Ascending aorta (tissue), 2 donors: Measurements from ENCODE around the gene PET117. TPM values are rescaled to one million over a fixed set of nuclear protein-coding genes. Genes with fewer than 3 reads are reported as not detected.

Experiments used
- DNase-seq, 2 donors: peaks; one replicate each; pipeline ENCODE4 v3.0.0-alpha.2; 2019; ENCODE audit warnings: low spot score in 2 of 2
- H3K27ac ChIP-seq, 2 donors: fragments of 200-600 bp; sonication (generic); one replicate each; pipeline ENCODE4 v1.5.1; 2016 to 2017; ENCODE audit warnings: mild to moderate bottlenecking in 1 of 2
- H3K27me3 ChIP-seq: fragments of 200-600 bp; sonication (generic); one replicate; pipeline ENCODE4 v1.5.1; 2017
- H3K36me3 ChIP-seq, 2 donors: fragments of 200-600 bp; sonication (generic); one replicate each; pipeline ENCODE4 v1.5.1; 2016
- H3K4me1 ChIP-seq, 2 donors: fragments of 200-600 bp; sonication (generic); one replicate each; pipeline ENCODE4 v1.5.1; 2016 to 2017; ENCODE audit warnings: mild to moderate bottlenecking in 1 of 2
- H3K4me3 ChIP-seq, 2 donors: fragments of 200-600 bp; sonication (generic); one replicate each; pipeline ENCODE4 v1.5.1; 2016 to 2017; ENCODE audit warnings: mild to moderate bottlenecking in 1 of 2
- H3K9me3 ChIP-seq, 2 donors: fragments of 200-600 bp; sonication (generic); one replicate each; pipeline ENCODE4 v1.5.1; 2016
- intact Hi-C: fragments of 100-400 bp; cut with DNase I; formaldehyde crosslinking; loops from one replicate; pipeline ENCODE4 v1.15.1; 2023
- total RNA-seq: library from RNA; depleted of rRNA; stranded (reverse); fragments of >200 nt; gene quantifications from one replicate; pipeline ENCODE4 v1.1.0, GENCODE V29; 2016
- TF ChIP-seq, protein P1 (sequence below), 3 experiments: fragments of 200-600 bp in 2 of 3; fragments of 450-650 bp in 1 of 3; sonication (generic) in 2 of 3; IDR thresholded peaks; one replicate each; pipeline ENCODE4 v1.5.1; 2016 to 2019; ENCODE audit warnings: antibody characterized with exemption in 3 of 3, mild to moderate bottlenecking in 1 of 3, moderate library complexity in 1 of 3

The PET117 gene
- total RNA-seq, 1 donor from 2014 or later = 37.1 TPM

DNA sequence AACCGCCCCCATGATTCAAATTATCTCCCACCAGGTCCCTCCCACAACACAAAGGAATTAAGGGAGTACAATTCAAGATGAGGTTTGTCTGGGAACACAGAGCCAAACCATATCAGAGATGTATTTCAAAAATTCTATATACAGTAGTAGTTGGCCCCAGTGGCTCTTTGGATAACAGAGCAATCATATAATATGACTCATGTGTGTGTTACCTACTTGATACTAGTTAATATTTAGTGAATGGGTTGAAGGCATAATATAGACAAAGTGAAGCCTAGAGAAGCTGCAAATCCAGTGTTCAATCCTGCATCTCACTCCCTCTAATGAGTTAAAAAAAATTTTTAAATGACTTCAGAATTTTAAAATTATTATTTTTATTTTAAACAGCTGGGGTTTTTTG lies 43.2 kb downstream of the PET117 start:
- intact Hi-C loops = no loop called here
- Histone ChIP-seq H3K27ac (no peak overlapping the region), H3K9me3 (peaks cover 0 to 7% of the 10 kb centered on the region in 2 donors), H3K27me3 (no peaks in the 10 kb centered on the region), H3K4me1 (no peaks in the 10 kb centered on the region), H3K36me3 (peaks cover 25 to 59% of the 10 kb centered on the region in 2 donors), H3K4me3 (no peak overlapping the region)
- TF ChIP-seq, protein P1, sequence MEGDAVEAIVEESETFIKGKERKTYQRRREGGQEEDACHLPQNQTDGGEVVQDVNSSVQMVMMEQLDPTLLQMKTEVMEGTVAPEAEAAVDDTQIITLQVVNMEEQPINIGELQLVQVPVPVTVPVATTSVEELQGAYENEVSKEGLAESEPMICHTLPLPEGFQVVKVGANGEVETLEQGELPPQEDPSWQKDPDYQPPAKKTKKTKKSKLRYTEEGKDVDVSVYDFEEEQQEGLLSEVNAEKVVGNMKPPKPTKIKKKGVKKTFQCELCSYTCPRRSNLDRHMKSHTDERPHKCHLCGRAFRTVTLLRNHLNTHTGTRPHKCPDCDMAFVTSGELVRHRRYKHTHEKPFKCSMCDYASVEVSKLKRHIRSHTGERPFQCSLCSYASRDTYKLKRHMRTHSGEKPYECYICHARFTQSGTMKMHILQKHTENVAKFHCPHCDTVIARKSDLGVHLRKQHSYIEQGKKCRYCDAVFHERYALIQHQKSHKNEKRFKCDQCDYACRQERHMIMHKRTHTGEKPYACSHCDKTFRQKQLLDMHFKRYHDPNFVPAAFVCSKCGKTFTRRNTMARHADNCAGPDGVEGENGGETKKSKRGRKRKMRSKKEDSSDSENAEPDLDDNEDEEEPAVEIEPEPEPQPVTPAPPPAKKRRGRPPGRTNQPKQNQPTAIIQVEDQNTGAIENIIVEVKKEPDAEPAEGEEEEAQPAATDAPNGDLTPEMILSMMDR (IDR thresholded peaks at IDR 0.05) = no peak
- no peak for DNase-seq

DNA sequence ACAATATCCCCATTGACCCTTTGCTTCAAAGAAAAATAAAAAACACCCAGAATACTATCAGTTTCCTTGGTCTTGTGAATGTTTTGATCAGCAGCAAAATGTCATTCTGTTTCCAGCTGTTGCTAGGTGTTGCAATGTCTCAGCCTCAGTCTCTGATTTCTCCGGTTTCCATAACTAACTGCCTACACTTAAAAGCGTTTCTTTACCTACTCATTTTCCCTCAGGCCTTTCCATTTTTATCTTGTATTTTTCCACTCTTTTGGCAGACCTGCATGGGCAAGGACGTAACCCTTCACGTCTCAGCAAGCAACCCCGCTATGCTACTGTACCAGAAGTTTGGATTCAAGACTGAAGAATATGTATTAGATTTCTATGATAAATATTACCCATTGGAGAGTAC lies 49.4 kb downstream of the PET117 start:
- Histone ChIP-seq H3K27me3 (no peaks in the 10 kb centered on the region), H3K9me3 (no peaks in the 10 kb centered on the region), H3K4me3 (no peak overlapping the region), H3K36me3 (peaks cover 41 to 78% of the 10 kb centered on the region in 2 donors), H3K27ac (no peak overlapping the region), H3K4me1 (no peaks in the 10 kb centered on the region)
- intact Hi-C loops = no loop called here
- TF ChIP-seq, protein P1 (IDR thresholded peaks at IDR 0.05) = no peak
- no peak for DNase-seq

DNA sequence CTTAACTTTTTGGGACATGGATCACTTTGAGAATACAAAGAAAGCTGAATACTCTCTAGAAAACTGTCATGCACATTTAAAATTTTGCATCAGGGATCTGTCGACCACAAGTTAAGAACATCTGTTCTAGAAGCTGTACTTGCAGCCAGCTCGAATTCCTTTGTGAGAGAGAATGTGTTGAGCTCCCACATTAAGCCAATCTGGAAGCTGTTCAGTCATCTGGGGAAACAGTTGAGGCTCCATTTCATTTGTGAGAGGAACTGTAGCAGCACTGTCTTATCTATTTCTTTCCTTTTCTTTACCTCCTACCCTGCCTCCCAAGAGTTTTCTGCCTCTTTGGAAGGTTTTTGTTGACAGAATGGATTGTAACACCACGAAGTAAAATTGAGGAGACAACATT lies 50.8 kb downstream of the PET117 start:
- Histone ChIP-seq H3K4me1 (no peaks in the 10 kb centered on the region), H3K36me3 (peaks cover 32 to 64% of the 10 kb centered on the region in 2 donors), H3K27ac (no peak overlapping the region), H3K27me3 (no peaks in the 10 kb centered on the region), H3K9me3 (no peaks in the 10 kb centered on the region), H3K4me3 (no peak overlapping the region)
- intact Hi-C loops = no loop called here
- DNase-seq = no peak
- TF ChIP-seq, protein P1 (IDR thresholded peaks at IDR 0.05) = no peak

DNA sequence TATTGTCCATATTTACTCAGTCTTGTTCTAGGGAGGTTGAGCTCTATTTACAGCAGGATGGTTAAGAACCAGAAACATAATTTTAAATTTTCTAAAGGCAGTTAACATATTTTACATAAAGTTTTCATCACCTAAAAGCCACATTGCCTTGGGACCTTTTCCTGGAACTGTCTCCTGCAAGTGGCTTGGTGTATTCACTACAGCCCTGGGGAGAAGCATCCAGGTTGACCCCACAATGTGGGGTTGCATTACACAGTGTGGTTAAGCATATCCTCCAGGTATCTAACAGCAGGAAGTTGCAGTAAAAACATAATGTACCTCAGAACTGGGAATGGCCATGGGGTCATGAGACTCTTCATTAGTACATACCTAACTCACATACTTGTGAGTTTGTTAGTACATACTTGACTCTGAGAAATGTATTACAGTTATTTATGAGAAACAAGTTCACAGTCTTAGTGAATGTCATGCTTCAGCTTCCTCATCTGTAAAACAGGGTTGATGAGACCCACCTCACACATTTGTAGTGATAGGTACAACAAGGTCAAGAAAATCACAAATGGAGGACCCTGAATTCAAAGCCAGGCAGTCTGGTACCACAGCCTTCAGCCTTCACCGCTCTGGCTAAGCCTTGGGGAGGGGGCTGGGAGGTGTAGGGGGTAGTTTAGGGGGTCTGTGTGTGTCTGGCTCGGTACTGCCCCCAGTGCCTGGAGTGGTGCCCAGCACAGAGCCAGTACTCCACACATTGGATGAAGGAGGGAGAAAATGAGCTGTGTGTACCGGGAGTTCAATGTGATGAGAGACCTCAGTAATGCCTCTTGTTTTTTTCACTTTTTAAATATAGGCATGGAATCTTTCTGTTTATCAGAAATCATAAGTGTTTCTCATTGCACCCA lies 52.9 kb downstream of the PET117 start:
- peaks cover 23 to 42% of the 10 kb centered on the region in 2 donors for H3K36me3 ChIP-seq
- no peaks in the 10 kb centered on the region for H3K9me3 ChIP-seq
- no peaks in the 10 kb centered on the region for H3K27me3 ChIP-seq
- H3K27ac ChIP-seq = no peak overlapping the region
- H3K4me1 ChIP-seq = no peaks in the 10 kb centered on the region
- TF ChIP-seq, protein P1 (IDR thresholded peaks at IDR 0.05) = no peak
- H3K4me3 ChIP-seq = no peak overlapping the region
- intact Hi-C loops = no loop called here
- DNase-seq = no peak

DNA sequence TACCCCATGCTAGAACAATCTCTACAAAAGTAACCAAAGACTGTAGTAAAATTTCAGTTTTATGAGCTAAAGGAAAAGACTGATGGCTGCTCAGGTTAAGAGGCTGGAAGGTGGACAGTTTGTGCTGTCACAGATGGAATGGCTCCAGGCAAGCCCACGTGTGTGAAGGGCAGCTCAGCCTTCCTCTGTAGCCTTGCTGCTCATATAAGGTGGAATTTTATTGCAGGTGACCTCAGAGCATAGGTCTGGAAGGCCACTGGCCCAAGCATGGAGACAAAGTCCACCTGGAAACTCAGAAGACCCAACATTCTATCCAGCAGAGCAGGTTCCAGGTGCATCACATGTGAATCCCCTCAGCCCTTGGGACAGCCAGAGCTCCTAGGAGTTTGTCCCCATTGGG lies 53.6 kb downstream of the PET117 start:
- Histone ChIP-seq H3K4me3 (no peak overlapping the region), H3K36me3 (peaks cover 16 to 35% of the 10 kb centered on the region in 2 donors), H3K27me3 (no peaks in the 10 kb centered on the region), H3K27ac (no peak overlapping the region), H3K9me3 (no peaks in the 10 kb centered on the region), H3K4me1 (no peaks in the 10 kb centered on the region)
- DNase-seq = no peak
- intact Hi-C loops = no loop called here
- TF ChIP-seq, protein P1 (IDR thresholded peaks at IDR 0.05) = no peak

Other genes with a start within 250 kb of the PET117 start
- 32.7 TPM for gene SNX5, start 169.1 kb upstream of the PET117 start, total RNA-seq
- 0.85 TPM for gene MGME1, start 168.8 kb upstream of the PET117 start, total RNA-seq
- not detected for gene OVOL2, start 79.9 kb upstream of the PET117 start, total RNA-seq
- gene KAT14, start within 50 bp of the PET117 start, total RNA-seq = 1.7 TPM
- 0.85 TPM for gene ZNF133, start 150.7 kb downstream of the PET117 start, total RNA-seq